GM18508 (cell line): ENCODE measurements around the gene HLA-B.
"Not testable (repeated sequence)": the region's sequence is repeated elsewhere in the genome, so short reads cannot be mapped to it uniquely, and the experiment has no call there.

Source experiments
- ATAC-seq: cut with Tn5 transposase; IDR thresholded peaks from one replicate; pipeline ENCODE4 v1.9.1; 2021; ENCODE audit warnings: moderate number of reproducible peaks; ENCODE audit not compliant: insufficient read depth, unreplicated experiment

HLA-B gene

DNA sequence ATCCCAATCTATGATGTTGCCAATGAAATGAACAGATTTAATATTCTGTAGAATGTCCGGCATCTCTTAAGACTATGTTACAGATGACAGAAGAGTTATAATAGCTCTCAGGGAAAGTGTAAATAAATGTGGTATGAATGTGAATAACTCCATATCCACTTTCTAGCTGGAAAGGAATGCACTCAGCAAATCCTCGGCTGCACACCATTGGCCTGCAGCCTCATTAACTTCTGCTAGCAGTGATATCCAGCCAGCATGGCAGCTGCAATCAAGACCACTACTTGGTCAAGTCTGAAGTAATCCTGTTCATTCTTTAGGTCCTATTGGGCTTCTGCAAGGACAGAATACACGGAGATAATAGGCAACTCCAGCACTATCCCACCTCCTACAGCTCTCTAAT is 29.1 kb upstream of the HLA-B start:
- ATAC-seq = no peak

DNA sequence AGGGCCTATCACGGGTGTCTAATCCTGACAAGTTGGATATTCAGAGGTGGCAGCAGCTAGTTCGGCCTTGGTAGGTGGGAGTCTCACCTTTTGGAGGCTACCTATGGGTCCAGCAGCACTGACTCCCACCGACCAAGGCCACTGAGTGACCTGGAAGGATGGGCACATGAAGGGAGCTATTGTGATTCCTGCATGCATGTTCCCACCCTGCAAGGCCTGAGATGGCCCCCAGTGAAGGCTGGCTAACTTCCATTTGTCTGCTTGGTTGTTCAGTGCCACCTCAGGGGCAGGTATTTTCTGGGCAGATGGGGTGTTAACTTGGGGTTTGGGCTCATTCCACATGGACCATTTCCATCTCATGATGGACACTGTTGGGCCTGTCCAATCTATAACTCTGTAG is 28.1 kb upstream of the HLA-B start:
- no peak for ATAC-seq

DNA sequence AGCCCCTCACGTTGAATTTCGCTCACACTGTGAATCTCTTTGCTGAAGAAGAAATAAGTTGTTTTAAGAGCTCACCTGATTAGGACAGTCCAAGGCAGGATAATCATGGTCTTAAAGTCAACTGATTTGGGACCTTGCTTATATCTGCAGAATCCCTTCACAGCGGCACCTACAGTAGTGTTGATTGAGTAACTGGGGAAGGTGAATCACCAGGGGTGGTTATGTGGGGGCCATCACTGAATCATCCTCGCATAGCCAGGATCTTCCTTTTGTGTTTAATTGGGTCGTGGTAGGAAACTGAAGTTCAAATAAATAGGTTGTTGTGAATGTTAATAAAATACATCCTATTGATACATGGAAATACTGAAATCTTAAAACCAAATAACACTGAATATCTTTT is 26.2 kb upstream of the HLA-B start:
- no peak for ATAC-seq

DNA sequence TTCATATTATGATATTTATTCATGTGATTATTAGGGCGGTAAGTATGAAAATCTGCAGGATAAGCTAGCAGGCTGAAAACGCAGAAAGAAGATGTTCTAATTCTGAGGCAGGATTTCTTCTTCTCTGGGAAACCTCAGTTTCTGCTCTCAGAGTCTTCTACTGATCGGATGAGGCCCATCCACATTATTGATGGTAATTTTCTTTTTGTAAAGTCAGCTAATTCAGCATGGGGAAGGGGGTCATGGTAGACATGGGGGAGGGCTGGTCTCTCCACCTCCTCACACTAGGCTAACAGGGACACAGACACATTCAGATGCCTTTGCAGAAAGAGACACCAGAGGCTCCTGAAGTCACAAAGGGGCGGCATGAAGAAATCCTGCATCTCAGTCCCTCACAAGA is 24.7 kb upstream of the HLA-B start:
- ATAC-seq = no peak

DNA sequence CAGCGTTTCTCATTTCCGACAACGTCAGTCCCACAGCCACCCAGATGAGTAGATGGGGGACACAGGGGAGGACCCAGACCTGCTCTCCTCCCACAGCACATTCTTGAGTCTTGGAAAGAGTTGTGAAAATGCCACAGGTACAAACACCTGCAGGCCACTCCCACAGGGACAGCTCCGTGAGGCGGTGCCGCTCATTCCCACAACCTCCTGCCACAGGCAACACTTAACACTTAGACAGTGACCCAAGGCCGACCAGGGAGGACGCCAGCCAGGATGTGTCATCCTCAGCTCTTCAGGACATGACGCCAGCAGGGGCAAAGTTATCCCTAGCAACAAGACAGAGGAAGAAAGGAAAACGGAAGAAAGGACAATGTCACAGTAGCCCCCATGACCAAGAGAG is 22.9 kb upstream of the HLA-B start:
- ATAC-seq = no peak

DNA sequence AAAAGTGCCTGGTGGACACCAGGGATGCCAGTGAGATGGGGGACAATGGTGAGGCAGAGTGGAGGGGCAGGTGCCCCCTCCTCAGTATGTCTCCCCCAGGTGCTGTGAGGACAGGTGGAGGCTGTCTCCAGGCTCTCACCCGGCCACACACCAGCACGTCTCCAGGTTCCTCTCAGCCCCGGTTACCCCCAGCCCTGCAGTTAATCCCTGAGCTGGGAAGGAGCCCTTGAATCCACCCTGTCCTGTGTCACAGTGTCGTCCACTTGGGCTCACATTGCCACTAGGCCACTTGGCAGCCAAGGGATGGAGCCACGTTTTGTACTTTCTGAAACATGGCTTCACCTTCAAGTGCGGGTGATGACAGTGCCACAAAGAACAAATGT is 21.7 kb upstream of the HLA-B start:
- no peak for ATAC-seq

DNA sequence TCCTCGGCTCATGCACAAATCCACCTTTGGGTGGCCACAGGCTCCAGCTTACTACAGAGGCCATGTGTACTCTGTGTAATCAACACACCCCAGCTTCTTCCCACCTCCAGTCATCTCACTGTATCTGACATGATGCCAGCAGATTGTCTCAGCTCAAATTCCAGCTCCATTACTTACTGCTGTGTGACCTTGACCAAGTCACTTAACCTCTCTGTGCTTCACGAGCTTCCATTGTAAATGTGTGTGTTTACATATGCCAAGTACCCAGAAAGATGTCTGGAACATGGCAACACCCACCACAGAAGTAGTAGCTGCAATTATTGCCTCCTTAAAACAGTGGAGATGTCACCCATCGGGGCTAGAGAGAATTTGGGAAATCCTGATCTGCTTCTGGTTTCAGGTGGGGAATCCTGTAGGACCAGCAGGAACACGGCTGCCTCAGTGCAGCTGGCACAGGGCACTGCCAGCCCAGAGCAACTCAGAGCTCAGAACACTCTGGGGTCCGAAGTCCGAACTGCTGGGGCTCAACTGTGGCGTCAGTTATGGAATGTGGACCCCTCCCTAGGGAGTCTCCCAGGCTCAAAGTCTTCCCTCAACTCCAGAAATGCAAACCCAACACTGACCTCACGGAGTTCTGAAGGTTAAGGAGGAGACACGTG is 21.2 kb upstream of the HLA-B start:
- ATAC-seq = no peak

DNA sequence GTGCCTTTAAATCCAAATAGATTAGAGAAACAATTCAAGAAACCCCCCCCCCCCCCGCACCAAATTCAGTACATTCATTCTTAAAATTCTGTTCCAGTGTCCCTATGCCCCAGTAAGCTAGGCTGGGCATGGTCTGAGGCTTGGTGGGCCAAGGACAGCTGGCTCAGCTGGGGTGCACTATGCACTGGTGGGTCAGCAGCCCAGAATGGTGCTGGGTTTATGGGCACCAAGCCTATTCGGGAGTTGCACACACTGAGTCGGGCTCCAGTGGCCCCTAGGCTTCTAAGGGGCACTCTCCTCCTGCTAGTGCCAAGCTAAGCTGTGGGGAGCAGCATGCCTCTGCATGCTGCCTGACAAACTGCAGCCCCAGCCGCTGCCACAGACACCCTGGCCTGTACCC is 20.1 kb upstream of the HLA-B start:
- no peak for ATAC-seq

DNA sequence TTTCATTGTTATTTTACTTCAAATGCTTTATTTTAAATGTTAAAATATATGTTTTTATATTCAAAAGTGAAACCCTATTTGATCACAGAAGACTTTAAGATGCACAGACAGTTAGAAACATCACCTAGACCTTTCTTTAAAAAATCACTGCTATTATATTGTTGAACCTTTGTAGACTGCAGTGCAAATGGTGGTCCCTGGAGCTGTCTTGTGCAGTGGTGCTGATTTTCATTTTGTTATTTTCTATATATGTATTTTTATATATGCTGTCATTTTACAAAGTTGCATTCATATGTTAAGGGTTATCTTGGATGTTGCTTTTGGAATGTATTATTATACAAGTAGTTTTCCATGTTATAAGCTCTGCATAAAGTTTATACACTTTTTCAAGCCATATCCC is 18.7 kb upstream of the HLA-B start:
- no peak for ATAC-seq

DNA sequence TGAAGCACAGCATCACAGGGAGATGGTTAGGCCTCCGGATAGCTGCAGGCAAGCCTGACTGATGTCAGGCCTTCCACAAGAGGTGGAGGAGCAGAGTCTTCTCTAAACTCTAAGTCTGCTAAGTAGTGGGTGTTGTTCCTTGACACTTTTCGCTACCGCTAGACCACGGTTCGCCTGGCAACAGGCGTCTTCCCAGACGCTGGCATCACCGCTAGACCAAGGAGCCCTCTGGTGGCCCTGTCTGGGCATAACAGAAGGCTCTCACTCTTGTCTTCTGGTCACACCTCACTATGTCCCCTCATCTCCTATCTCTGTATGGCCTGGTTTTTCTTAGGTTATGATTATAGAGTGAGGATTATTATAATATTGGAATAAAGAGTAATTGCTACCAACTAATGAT is 17.1 kb upstream of the HLA-B start:
- ATAC-seq = not testable (repeated sequence)

DNA sequence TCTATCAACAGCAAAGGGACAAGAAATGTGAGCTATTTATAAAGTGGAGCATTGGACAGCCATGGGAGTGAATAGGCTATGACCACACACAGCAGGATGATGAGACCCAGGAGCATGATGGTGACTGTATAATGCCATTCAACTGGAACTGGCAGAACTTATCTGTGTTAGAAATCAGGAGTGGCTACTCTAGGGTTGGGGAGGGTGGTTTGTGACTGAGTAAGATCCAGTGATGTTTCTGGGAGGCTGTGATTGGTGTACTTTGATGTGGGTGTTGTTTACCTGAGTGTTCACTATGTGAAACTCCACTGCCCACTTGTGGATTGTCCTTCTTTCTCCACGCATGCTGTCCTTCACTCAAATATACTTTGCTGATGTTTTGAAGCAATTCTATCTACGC is 11.5 kb upstream of the HLA-B start:
- no peak for ATAC-seq

DNA sequence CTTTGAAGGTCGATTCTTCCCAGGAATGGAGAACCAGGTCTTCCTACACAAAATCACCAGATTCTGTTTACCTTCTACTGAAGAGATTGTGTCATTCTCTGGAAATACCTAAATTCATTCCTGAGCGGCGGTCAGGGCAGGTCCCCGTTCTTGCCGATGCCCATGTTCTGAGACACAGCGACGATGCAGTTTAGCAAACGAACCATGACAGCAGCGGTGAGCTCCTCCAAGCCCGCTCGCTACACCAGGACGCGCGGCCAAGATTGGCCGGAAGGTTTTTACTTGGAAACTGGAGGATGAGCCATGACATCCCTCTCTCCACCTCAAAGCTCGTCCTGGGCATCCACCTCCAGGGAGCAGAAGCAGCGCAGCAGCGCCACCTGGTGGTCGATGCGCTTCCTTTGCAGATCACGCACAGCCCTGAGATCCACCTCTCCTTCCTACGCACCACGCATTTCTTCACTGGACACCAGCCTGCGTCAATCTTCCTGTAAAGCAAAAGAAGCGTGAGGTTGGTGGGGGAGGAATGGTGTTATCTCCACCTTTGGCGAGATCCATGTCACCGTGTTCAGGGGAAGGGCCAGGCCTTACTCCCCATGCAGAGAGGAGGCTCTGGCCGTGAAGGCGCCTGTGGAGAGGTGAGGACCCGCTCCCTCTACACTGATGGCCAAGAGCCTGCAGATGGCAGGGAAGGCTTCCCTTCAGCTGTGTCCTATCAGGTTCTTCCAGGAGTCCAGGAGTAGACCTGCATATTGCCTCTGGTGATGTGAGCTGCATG is 9.9 kb upstream of the HLA-B start:
- ATAC-seq = no peak

DNA sequence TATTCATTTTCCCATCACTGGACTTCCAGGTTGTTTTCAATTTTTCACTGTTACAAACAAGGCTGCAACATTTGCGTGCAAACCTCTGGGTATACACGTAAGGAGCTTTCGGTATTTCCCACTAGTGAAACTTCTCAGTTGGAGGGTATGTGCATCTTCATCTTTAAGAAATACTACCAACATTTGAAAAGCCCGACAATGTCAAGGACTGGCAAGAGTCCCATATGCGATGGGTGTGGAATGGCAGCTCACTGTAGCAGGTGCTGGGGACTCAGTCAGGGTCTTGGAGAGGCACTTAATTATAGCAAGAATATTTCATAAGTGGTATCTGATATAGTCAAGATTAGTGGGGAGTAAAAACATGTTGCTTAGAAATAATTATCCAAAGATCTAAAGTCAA is 8.9 kb upstream of the HLA-B start:
- ATAC-seq = no peak

DNA sequence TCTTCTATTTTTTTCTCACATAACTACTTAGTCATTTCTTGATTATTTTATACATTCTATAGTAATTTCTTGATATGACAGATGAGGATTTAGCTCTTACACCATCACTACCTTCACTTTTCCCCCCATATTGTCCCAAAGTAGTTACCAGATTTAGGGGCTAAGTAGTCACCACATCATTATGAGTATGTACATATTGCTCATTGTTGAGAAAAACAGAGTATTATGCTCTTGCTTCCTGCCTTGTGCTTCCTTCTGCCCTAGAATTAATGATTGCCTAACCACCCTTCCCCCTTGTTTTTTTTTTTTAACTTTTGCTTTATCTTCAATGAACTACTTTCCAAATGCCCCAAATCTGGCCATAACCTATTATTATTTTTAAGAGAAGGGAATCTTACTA is 6.8 kb upstream of the HLA-B start:
- no peak for ATAC-seq

DNA sequence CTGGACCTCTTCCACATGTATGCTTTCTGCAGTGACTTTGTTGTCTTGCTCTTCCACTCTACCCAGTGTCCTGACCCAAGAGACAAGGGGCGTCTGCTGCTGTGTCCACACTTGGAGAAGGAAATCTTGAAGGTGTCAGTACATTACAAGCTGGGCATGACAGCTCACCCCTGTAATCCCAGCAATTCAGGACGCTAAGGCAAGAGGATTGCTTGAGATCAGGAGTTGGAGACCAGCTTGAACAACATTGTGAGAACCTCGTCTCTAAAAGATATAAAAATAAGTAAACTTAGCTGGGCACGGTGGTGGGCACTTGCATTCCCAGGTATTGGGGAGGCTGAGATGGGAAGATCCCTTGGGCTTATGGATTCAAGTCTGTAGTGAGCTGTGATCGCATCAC is 5.8 kb upstream of the HLA-B start:
- no peak for ATAC-seq

DNA sequence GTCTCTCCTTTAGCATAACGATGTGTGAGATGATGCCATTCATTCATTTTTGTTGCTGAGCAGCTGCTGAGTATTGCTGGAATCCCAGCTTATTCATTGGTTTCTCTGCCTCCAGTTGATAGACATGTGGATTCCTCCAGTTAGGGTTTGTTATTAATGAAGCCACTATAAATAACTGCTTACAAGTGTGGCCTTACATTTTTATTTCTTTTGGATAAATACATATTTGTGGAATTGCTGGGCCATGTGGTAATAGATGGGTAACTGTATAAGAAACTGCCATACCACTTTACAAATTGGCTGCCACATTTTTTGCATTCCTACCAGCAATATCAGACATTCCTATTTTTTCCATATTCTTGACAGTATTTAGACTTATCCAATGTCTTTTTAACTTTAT is 2.6 kb upstream of the HLA-B start:
- no peak for ATAC-seq

DNA sequence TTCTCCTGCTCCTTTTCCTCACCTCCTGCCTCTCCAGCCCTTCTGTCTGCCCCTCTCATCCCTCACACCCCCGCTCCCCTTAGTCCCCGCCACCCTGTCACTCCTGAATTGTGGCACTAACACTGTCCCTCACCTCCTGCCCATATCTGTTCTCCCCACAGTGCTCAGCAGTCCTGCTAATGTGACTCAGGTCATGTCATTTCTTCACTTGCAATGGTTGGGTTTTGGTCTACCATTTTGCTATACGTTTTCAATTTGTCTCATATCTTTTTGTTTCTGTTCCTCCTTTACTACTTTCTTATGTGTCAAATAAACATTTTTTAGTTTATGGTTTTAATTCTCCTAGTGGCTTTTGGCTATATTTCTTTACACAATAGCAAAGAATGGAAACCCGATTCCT is 1.3 kb upstream of the HLA-B start:
- no peak for ATAC-seq

DNA sequence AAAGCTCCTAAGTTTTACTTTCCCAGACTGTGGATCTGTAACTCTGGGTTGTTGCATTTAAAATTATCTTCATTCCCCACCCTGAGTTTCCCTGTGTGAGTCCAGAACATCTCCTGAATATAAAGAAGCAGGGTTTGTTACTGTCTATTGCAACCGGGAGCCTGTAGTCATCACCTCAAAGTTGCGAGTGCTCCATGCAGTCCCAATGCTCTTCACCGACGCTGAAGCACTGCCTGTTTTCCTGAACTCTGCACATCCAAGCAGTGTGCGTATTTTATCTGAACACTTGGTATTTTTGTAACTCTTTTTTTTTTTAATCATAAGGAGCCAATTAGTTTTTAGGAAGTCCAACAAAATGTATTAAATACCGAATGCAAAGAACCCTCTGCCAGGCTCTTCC is 907 bp upstream of the HLA-B start:
- ATAC-seq = no peak

DNA sequence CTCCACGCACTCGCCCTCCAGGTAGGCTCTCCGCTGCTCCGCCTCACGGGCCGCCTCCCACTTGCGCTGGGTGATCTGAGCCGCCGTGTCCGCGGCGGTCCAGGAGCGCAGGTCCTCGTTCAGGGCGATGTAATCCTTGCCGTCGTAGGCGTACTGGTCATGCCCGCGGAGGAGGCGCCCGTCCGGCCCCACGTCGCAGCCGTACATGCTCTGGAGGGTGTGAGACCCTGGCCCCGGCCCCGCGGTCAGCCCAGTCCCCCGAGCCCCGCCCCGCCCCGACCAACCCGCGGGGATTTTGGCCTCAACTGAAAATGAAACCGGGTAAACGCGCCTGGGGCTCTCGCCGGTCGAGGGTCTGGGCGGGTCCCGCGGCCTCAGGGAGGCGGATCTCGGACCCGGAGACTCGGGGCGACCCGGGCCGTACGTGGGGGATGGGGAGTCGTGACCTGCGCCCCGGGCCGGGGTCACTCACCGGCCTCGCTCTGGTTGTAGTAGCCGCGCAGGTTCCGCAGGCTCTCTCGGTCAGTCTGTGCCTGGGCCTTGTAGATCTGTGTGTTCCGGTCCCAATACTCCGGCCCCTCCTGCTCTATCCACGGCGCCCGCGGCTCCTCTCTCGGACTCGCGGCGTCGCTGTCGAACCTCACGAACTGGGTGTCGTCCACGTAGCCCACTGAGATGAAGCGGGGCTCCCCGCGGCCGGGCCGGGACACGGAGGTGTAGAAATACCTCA is 598 bp downstream of the HLA-B start:
- no peak for ATAC-seq

DNA sequence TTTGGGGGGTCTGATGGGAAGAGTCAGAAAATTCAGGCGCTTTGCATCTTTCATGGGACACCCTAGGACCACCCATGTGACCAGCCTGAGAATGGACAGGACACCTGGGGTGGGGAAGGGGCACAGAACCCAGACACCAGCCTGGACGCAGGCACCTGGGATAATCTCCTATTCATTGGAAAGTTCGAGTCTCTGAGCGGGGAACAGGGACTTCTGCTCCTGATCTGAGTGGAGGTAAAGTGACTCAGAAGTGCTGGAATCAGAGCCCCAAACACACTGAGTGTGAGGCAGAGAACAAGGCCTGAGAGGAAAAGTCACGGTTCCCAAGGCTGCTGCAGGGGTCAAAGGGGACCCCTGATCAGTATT is 1.4 kb downstream of the HLA-B start:
- ATAC-seq = no peak

DNA sequence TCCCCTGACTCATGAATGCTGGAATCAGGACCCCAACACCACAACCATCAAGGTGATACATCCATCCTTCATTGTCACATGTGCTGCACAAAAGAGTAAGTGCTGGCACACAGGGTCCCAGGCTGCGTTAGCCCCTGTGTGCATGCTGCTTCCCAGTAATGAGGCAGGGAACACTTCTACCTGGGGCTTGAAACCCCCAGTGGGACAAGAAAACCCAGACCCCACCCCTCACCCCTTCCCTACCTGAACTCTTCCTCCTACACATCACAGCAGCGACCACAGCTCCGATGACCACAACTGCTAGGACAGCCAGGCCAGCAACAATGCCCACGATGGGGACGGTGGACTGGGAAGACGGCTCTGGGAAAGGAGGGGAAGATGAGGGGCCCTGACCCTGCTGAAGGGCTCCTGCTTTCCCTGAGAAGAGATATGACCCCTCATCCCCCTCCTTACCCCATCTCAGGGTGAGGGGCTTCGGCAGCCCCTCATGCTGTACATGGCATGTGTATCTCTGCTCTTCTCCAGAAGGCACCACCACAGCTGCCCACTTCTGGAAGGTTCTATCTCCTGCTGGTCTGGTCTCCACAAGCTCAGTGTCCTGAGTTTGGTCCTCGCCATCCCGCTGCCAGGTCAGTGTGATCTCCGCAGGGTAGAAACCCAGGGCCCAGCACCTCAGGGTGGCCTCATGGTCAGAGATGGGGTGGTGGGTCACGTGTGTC is 2.0 kb downstream of the HLA-B start:
- no peak for ATAC-seq
